ENCODE measurements around the gene RPS5.
"Not testable (repeated sequence)": the region's sequence is repeated elsewhere in the genome, so short reads cannot be mapped to it uniquely, and the experiment has no call there.

Gene RPS5

GRCh38 chr19:58407658-58408151 lies 20.6 kb downstream of the RPS5 start:
- no peak for FAIRE-seq

GRCh38 chr19:58408152-58409009 lies 21.3 kb downstream of the RPS5 start, which contains the start of gene ZNF584:
ZNF584 (plus strand) TSS chr19:58408649; CDS start chr19:58409148, 499 bp downstream.
- FAIRE-seq = peak; percentile 87

GRCh38 chr19:58409010-58409790 lies 22.1 kb downstream of the RPS5 start:
- FAIRE-seq = no peak

GRCh38 chr19:58416604-58417003 lies 29.5 kb downstream of the RPS5 start:
- FAIRE-seq = no peak

- FAIRE-seq = no peak
These were observed 30.0 kb downstream of the RPS5 start for GRCh38 chr19:58417071-58417470.

GRCh38 chr19:58428617-58429016 lies 41.5 kb downstream of the RPS5 start:
- FAIRE-seq = no peak

GRCh38 chr19:58429745-58430144 lies 42.7 kb downstream of the RPS5 start:
- no peak for FAIRE-seq

- no peak for FAIRE-seq
These were observed 47.1 kb downstream of the RPS5 start for GRCh38 chr19:58434217-58434616.

- no peak for FAIRE-seq
These were observed 52.8 kb downstream of the RPS5 start, which contains the start of gene ZNF132 for GRCh38 chr19:58439576-58440554. ZNF132 (minus strand) TSS chr19:58440153; CDS start chr19:58439821, 332 bp downstream.

- no peak for FAIRE-seq
These were observed 53.5 kb downstream of the RPS5 start for GRCh38 chr19:58440556-58440955.

GRCh38 chr19:58442986-58443385 lies 55.9 kb downstream of the RPS5 start:
- FAIRE-seq = not testable (repeated sequence)

Data from G401.6 (cell line).